ENCODE data around the gene PLIN3. TPM values are rescaled to one million over a fixed set of nuclear protein-coding genes. Genes with fewer than 3 reads are reported as not detected.

PLIN3 gene
- total and polyA plus RNA-seq, 2 of the 8 experiments (the other 6 are each of a cell fraction or from before 2014, with no cell fraction given): 60.7 to 61.5 TPM

DNA sequence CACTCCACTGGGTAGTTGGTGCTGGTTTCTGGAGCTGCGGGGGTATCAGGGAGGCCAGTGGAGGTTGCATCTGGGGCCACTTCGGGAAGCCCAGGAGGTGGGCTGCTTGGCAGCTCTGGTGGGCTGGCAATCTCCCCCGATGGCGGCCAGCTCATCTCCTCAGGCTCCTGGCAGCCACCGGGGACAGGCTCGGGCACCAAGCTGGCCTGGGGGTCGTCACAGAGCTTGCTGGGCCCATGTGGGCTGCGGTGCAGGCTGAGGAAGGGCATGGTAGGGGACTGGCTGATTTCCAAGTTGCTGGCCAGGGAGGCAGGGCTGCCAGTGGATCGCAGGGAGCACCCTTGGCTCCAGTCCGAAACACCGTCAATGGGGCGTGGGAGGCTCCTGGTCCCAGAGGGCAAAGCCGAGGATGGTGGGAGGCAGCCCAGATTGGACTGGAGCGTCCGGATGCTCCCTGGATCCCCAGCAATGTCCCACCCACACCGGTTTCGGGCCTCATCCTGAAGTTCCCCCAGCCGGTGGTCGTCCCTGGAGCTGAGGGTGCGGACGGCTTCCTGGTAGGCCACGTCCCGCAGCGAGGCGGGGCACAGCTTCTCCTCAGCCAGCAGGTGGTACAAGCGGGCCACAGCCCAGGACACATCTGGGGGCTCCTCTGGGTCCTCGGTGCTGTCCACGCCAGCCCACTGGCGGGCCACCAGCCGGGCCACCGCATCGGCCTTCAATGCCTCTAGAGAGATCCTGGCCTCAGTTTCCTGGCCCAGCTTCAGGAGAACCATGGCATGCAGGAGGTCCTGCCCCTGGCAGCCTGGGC is 49.8 kb downstream of the PLIN3 start (continued):
- TF ChIP-seq, protein P1, sequence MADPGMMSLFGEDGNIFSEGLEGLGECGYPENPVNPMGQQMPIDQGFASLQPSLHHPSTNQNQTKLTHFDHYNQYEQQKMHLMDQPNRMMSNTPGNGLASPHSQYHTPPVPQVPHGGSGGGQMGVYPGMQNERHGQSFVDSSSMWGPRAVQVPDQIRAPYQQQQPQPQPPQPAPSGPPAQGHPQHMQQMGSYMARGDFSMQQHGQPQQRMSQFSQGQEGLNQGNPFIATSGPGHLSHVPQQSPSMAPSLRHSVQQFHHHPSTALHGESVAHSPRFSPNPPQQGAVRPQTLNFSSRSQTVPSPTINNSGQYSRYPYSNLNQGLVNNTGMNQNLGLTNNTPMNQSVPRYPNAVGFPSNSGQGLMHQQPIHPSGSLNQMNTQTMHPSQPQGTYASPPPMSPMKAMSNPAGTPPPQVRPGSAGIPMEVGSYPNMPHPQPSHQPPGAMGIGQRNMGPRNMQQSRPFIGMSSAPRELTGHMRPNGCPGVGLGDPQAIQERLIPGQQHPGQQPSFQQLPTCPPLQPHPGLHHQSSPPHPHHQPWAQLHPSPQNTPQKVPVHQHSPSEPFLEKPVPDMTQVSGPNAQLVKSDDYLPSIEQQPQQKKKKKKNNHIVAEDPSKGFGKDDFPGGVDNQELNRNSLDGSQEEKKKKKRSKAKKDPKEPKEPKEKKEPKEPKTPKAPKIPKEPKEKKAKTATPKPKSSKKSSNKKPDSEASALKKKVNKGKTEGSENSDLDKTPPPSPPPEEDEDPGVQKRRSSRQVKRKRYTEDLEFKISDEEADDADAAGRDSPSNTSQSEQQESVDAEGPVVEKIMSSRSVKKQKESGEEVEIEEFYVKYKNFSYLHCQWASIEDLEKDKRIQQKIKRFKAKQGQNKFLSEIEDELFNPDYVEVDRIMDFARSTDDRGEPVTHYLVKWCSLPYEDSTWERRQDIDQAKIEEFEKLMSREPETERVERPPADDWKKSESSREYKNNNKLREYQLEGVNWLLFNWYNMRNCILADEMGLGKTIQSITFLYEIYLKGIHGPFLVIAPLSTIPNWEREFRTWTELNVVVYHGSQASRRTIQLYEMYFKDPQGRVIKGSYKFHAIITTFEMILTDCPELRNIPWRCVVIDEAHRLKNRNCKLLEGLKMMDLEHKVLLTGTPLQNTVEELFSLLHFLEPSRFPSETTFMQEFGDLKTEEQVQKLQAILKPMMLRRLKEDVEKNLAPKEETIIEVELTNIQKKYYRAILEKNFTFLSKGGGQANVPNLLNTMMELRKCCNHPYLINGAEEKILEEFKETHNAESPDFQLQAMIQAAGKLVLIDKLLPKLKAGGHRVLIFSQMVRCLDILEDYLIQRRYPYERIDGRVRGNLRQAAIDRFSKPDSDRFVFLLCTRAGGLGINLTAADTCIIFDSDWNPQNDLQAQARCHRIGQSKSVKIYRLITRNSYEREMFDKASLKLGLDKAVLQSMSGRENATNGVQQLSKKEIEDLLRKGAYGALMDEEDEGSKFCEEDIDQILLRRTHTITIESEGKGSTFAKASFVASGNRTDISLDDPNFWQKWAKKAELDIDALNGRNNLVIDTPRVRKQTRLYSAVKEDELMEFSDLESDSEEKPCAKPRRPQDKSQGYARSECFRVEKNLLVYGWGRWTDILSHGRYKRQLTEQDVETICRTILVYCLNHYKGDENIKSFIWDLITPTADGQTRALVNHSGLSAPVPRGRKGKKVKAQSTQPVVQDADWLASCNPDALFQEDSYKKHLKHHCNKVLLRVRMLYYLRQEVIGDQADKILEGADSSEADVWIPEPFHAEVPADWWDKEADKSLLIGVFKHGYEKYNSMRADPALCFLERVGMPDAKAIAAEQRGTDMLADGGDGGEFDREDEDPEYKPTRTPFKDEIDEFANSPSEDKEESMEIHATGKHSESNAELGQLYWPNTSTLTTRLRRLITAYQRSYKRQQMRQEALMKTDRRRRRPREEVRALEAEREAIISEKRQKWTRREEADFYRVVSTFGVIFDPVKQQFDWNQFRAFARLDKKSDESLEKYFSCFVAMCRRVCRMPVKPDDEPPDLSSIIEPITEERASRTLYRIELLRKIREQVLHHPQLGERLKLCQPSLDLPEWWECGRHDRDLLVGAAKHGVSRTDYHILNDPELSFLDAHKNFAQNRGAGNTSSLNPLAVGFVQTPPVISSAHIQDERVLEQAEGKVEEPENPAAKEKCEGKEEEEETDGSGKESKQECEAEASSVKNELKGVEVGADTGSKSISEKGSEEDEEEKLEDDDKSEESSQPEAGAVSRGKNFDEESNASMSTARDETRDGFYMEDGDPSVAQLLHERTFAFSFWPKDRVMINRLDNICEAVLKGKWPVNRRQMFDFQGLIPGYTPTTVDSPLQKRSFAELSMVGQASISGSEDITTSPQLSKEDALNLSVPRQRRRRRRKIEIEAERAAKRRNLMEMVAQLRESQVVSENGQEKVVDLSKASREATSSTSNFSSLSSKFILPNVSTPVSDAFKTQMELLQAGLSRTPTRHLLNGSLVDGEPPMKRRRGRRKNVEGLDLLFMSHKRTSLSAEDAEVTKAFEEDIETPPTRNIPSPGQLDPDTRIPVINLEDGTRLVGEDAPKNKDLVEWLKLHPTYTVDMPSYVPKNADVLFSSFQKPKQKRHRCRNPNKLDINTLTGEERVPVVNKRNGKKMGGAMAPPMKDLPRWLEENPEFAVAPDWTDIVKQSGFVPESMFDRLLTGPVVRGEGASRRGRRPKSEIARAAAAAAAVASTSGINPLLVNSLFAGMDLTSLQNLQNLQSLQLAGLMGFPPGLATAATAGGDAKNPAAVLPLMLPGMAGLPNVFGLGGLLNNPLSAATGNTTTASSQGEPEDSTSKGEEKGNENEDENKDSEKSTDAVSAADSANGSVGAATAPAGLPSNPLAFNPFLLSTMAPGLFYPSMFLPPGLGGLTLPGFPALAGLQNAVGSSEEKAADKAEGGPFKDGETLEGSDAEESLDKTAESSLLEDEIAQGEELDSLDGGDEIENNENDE (IDR thresholded peaks at IDR 0.05; ENCODE audit: insufficient replicate concordance, low read length): no peak
- no peak for TF ChIP-seq SIRT6 (IDR thresholded peaks at IDR 0.05; ENCODE audit: low read length)
- TF ChIP-seq E2F6 (IDR thresholded peaks at IDR 0.05): no peak
- no peak for TF ChIP-seq BCL11A (IDR thresholded peaks at IDR 0.05; ENCODE audit: low read depth in 2 of 2, low read length in 2 of 2)
- TF ChIP-seq SP2 (IDR thresholded peaks at IDR 0.05; ENCODE audit: low read length): no peak
- TF ChIP-seq CHD2 (IDR thresholded peaks at IDR 0.05; ENCODE audit: low read length): no peak
